Measurements from ENCODE around the gene PLCL2.

DNA sequence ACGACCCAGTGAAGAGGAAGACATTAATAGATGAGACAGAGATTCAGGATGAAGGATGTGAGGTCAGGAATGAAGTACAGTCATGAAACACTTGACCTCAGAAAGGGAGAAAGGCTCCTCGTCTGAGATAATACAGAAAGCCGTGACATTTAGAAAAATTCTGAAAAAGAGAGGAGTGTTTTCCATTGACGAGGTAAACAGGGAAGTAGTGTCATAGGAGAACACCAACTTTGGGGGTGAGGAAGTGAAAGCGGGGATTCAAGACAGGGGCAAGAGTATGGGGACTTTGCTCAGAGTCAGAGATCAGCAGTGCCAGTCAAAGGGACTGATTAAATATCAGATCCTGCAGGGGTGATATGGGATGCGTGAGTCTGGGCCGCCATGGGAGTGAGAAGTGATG lies 160.9 kb downstream of the PLCL2 start:
- TF ChIP-seq, protein P1, sequence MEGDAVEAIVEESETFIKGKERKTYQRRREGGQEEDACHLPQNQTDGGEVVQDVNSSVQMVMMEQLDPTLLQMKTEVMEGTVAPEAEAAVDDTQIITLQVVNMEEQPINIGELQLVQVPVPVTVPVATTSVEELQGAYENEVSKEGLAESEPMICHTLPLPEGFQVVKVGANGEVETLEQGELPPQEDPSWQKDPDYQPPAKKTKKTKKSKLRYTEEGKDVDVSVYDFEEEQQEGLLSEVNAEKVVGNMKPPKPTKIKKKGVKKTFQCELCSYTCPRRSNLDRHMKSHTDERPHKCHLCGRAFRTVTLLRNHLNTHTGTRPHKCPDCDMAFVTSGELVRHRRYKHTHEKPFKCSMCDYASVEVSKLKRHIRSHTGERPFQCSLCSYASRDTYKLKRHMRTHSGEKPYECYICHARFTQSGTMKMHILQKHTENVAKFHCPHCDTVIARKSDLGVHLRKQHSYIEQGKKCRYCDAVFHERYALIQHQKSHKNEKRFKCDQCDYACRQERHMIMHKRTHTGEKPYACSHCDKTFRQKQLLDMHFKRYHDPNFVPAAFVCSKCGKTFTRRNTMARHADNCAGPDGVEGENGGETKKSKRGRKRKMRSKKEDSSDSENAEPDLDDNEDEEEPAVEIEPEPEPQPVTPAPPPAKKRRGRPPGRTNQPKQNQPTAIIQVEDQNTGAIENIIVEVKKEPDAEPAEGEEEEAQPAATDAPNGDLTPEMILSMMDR (IDR thresholded peaks at IDR 0.05 in 8 of 11, conservative IDR thresholded peaks at IDR 0.05 in 3 of 11): no peak
- TF ChIP-seq POLR2A (IDR thresholded peaks at IDR 0.05) (no peak), POLR2AphosphoS5 (IDR thresholded peaks at IDR 0.05) (no peak)

Measured in spleen (tissue), 7 donors.